ENCODE measurements around the gene FSCN2.

DNA sequence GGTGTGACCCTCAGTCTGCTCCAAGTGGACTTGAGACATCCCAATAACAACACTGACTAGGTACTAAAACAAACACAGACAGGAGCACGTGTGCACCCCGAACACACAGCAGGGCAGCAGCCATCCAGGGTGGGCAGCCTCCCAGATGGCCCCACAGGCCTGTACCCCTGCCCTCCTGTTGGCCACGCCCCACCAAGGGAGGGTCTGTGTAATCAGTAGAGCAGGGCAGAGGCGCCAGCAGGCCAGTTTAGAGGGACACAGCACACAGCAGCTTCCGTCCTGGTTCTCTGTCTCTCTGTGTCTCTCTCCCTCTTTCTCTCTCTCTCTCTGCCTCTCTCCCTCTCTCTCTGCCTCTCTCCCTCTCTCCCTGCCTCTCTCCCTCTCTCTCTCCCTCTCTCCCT lies 37.0 kb upstream of the FSCN2 start:
- TF ChIP-seq, protein P1, sequence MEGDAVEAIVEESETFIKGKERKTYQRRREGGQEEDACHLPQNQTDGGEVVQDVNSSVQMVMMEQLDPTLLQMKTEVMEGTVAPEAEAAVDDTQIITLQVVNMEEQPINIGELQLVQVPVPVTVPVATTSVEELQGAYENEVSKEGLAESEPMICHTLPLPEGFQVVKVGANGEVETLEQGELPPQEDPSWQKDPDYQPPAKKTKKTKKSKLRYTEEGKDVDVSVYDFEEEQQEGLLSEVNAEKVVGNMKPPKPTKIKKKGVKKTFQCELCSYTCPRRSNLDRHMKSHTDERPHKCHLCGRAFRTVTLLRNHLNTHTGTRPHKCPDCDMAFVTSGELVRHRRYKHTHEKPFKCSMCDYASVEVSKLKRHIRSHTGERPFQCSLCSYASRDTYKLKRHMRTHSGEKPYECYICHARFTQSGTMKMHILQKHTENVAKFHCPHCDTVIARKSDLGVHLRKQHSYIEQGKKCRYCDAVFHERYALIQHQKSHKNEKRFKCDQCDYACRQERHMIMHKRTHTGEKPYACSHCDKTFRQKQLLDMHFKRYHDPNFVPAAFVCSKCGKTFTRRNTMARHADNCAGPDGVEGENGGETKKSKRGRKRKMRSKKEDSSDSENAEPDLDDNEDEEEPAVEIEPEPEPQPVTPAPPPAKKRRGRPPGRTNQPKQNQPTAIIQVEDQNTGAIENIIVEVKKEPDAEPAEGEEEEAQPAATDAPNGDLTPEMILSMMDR (IDR thresholded peaks at IDR 0.05) = no peak
- TF ChIP-seq POLR2A (IDR thresholded peaks at IDR 0.05) = no peak

Measured in breast epithelium (tissue), 3 donors.